ENCODE results near the gene AP2B1. TPM values are rescaled to one million over a fixed set of nuclear protein-coding genes. Genes with fewer than 3 reads are reported as not detected.

The AP2B1 gene
- total and polyA plus RNA-seq, 9 of the 15 experiments (the other 6 are each of a cell fraction or from before 2014, with no cell fraction given): 60.1 to 287 (median 105) TPM

DNA sequence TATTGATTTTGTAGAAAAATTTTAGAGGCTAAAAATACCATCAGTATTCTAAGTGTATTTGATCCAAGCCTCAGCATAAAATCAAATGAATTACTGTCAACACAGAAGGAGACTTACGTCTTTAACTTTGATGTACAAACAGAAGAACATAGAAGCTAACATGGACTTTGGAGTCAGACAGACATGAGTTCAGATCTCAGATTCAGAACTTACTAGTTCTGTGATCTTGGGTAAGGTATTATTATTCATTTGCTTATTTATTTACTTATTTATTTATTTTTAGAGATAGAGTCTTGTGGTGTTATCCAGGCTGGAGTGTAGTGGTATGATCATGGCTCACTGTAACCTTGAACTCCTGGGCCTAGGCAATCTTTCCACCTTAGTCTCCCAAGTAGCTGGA, 45.7 kb upstream of the AP2B1 start (continued):
- TF ChIP-seq NR2C2 (CRISPR knock-in tag; IDR thresholded peaks at IDR 0.05) (no peak), NR2C2 (tag; IDR thresholded peaks at IDR 0.05) (0 out of 2 replicates have a peak, but pooled peaks have one; percentile 4), POLR3A (IDR thresholded peaks at IDR 0.05; ENCODE audit: borderline replicate concordance, extremely low read depth, insufficient read depth, insufficient read length) (no peak), ZNF589 (CRISPR knock-in tag; IDR thresholded peaks at IDR 0.05; ENCODE audit: low read depth) (no peak), HSF4 (CRISPR knock-in tag; IDR thresholded peaks at IDR 0.05; ENCODE audit: borderline replicate concordance) (no peak), ZFP36 (IDR thresholded peaks at IDR 0.05; ENCODE audit: low read depth, low read length, partially characterized antibody) (no peak)
- TF ChIP-seq, protein P1, sequence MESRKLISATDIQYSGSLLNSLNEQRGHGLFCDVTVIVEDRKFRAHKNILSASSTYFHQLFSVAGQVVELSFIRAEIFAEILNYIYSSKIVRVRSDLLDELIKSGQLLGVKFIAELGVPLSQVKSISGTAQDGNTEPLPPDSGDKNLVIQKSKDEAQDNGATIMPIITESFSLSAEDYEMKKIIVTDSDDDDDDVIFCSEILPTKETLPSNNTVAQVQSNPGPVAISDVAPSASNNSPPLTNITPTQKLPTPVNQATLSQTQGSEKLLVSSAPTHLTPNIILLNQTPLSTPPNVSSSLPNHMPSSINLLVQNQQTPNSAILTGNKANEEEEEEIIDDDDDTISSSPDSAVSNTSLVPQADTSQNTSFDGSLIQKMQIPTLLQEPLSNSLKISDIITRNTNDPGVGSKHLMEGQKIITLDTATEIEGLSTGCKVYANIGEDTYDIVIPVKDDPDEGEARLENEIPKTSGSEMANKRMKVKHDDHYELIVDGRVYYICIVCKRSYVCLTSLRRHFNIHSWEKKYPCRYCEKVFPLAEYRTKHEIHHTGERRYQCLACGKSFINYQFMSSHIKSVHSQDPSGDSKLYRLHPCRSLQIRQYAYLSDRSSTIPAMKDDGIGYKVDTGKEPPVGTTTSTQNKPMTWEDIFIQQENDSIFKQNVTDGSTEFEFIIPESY (CRISPR knock-in tag; IDR thresholded peaks at IDR 0.05): no peak
- TF ChIP-seq, protein P2, sequence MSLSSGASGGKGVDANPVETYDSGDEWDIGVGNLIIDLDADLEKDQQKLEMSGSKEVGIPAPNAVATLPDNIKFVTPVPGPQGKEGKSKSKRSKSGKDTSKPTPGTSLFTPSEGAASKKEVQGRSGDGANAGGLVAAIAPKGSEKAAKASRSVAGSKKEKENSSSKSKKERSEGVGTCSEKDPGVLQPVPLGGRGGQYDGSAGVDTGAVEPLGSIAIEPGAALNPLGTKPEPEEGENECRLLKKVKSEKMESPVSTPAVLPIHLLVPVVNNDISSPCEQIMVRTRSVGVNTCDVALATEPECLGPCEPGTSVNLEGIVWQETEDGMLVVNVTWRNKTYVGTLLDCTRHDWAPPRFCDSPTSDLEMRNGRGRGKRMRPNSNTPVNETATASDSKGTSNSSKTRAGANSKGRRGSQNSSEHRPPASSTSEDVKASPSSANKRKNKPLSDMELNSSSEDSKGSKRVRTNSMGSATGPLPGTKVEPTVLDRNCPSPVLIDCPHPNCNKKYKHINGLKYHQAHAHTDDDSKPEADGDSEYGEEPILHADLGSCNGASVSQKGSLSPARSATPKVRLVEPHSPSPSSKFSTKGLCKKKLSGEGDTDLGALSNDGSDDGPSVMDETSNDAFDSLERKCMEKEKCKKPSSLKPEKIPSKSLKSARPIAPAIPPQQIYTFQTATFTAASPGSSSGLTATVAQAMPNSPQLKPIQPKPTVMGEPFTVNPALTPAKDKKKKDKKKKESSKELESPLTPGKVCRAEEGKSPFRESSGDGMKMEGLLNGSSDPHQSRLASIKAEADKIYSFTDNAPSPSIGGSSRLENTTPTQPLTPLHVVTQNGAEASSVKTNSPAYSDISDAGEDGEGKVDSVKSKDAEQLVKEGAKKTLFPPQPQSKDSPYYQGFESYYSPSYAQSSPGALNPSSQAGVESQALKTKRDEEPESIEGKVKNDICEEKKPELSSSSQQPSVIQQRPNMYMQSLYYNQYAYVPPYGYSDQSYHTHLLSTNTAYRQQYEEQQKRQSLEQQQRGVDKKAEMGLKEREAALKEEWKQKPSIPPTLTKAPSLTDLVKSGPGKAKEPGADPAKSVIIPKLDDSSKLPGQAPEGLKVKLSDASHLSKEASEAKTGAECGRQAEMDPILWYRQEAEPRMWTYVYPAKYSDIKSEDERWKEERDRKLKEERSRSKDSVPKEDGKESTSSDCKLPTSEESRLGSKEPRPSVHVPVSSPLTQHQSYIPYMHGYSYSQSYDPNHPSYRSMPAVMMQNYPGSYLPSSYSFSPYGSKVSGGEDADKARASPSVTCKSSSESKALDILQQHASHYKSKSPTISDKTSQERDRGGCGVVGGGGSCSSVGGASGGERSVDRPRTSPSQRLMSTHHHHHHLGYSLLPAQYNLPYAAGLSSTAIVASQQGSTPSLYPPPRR (CRISPR knock-in tag; IDR thresholded peaks at IDR 0.05; ENCODE audit: borderline replicate concordance): no peak
- TF ChIP-seq, protein P3, sequence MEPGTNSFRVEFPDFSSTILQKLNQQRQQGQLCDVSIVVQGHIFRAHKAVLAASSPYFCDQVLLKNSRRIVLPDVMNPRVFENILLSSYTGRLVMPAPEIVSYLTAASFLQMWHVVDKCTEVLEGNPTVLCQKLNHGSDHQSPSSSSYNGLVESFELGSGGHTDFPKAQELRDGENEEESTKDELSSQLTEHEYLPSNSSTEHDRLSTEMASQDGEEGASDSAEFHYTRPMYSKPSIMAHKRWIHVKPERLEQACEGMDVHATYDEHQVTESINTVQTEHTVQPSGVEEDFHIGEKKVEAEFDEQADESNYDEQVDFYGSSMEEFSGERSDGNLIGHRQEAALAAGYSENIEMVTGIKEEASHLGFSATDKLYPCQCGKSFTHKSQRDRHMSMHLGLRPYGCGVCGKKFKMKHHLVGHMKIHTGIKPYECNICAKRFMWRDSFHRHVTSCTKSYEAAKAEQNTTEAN (CRISPR knock-in tag; IDR thresholded peaks at IDR 0.05): no peak

Data from K562 (cell line).